HEK293 (cell line): Measurements from ENCODE around the gene LAX1.

Experiments
- CTCF ChIA-PET: fragments of 350-600 bp; formaldehyde crosslinking; extraction: SDS; loops from one replicate; lab custom pipeline; 2021; ENCODE audit warnings: antibody characterized with exemption; lab: Yijun Ruan, JAX
- POLR2A ChIA-PET: fragments of 300-600 bp; formaldehyde crosslinking; extraction: SDS; loops from one replicate; lab custom pipeline; 2020; ENCODE audit warnings: antibody characterized with exemption, inconsistent platforms; lab: Yijun Ruan, JAX
- H3K27ac ChIP-seq: fragments of 200-500 bp; sonication (Bioruptor generic); 2 replicates; pipeline ENCODE4 v1.5.1; 2014; ENCODE audit warnings: low read depth, low read length, control low read depth, inconsistent platforms; ENCODE audit errors: extremely low read depth
- H3K36me3 ChIP-seq, 2 experiments: fragments of 200-500 bp in 1 of 2; sonication (Bioruptor generic) in 1 of 2; 1 replicate in 1 of 2; 2 replicates in 1 of 2; pipeline ENCODE4 v1.5.1; 2014 to 2017; ENCODE audit warnings: inconsistent platforms in 2 of 2, low read length in 2 of 2; ENCODE audit not compliant: control insufficient read depth in 2 of 2, insufficient read depth in 1 of 2
- H3K4me1 ChIP-seq: fragments of 200-500 bp; sonication (Bioruptor generic); 2 replicates; pipeline ENCODE4 v1.5.1; 2014; ENCODE audit warnings: mild to moderate bottlenecking, low read length, inconsistent platforms; ENCODE audit not compliant: control insufficient read depth, insufficient read depth
- H3K4me3 ChIP-seq: 2 replicates; pipeline ENCODE4 v1.5.1; 2011; ENCODE audit warnings: low read depth, mild to moderate bottlenecking, control low read depth, low read length, moderate library complexity
- H3K9me3 ChIP-seq: fragments of 200-500 bp; sonication (Bioruptor generic); 2 replicates; pipeline ENCODE4 v1.5.1; 2014; ENCODE audit warnings: low read depth, low read length, inconsistent platforms; ENCODE audit not compliant: control insufficient read depth, insufficient read depth
- GFI1B ChIP-seq: fragments of 450-650 bp; formaldehyde crosslinking; IDR thresholded peaks from 2 replicates; pipeline ENCODE4 v1.5.1; 2016; ENCODE audit warnings: missing biosample characterization, missing genetic modification characterization
- GLI4 ChIP-seq: fragments of 450-650 bp; formaldehyde crosslinking; IDR thresholded peaks from 2 replicates; pipeline ENCODE4 v1.5.1; 2016; ENCODE audit warnings: missing biosample characterization, missing genetic modification characterization
- GLIS1 ChIP-seq: fragments of 450-650 bp; formaldehyde crosslinking; IDR thresholded peaks from 2 replicates; pipeline ENCODE4 v1.5.1; 2016; ENCODE audit warnings: missing biosample characterization, missing genetic modification characterization
- GLIS2 ChIP-seq: fragments of 450-650 bp; formaldehyde crosslinking; IDR thresholded peaks from 2 replicates; pipeline ENCODE4 v1.5.1; 2016; ENCODE audit warnings: missing biosample characterization, missing genetic modification characterization
- HOXA7 ChIP-seq: sonication (generic); formaldehyde crosslinking; IDR thresholded peaks from 2 replicates; pipeline ENCODE4 v1.8.1; 2022; ENCODE audit warnings: missing genetic modification reagents, borderline replicate concordance
- IKZF3 ChIP-seq: fragments of 450-650 bp; IDR thresholded peaks from 2 replicates; pipeline ENCODE4 v1.5.0; 2018; ENCODE audit warnings: missing biosample characterization, mild to moderate bottlenecking, missing genetic modification characterization, moderate library complexity
- KLF10 ChIP-seq: fragments of 450-650 bp; IDR thresholded peaks from 2 replicates; pipeline ENCODE4 v1.5.1; 2018; ENCODE audit warnings: missing biosample characterization, mild to moderate bottlenecking, missing genetic modification characterization
- MEIS1 ChIP-seq: sonication (generic); formaldehyde crosslinking; IDR thresholded peaks from 2 replicates; pipeline ENCODE4 v1.8.1; 2022; ENCODE audit warnings: missing genetic modification reagents, mild to moderate bottlenecking, borderline replicate concordance
- SCRT1 ChIP-seq: fragments of 450-650 bp; formaldehyde crosslinking; IDR thresholded peaks from 2 replicates; pipeline ENCODE4 v1.5.1; 2016; ENCODE audit warnings: missing biosample characterization, missing genetic modification characterization, borderline replicate concordance
- WT1 ChIP-seq: fragments of 450-650 bp; formaldehyde crosslinking; IDR thresholded peaks from 2 replicates; pipeline ENCODE4 v1.5.1; 2016; ENCODE audit warnings: missing biosample characterization, missing genetic modification characterization
- ZBTB17 ChIP-seq: fragments of 450-650 bp; formaldehyde crosslinking; IDR thresholded peaks from 2 replicates; pipeline ENCODE4 v1.5.1; 2016; ENCODE audit warnings: missing biosample characterization, missing genetic modification characterization
- ZBTB20 ChIP-seq: fragments of 450-650 bp; formaldehyde crosslinking; IDR thresholded peaks from 2 replicates; pipeline ENCODE4 v1.5.1; 2016; ENCODE audit warnings: missing biosample characterization, missing genetic modification characterization
- ZBTB48 ChIP-seq: fragments of 450-650 bp; formaldehyde crosslinking; IDR thresholded peaks from 2 replicates; pipeline ENCODE4 v1.5.1; 2016; ENCODE audit warnings: missing biosample characterization, missing genetic modification characterization
- ZIC2 ChIP-seq: fragments of 450-650 bp; formaldehyde crosslinking; IDR thresholded peaks from 2 replicates; pipeline ENCODE4 v1.5.1; 2016; ENCODE audit warnings: missing biosample characterization, missing genetic modification characterization
- ZNF10 ChIP-seq: fragments of 450-650 bp; formaldehyde crosslinking; IDR thresholded peaks from 2 replicates; pipeline ENCODE4 v1.5.1; 2017; ENCODE audit warnings: missing biosample characterization, missing genetic modification characterization
- ZNF155 ChIP-seq: fragments of 450-650 bp; formaldehyde crosslinking; IDR thresholded peaks from 2 replicates; pipeline ENCODE4 v1.5.1; 2016; ENCODE audit warnings: missing biosample characterization, missing genetic modification characterization
- ZNF19 ChIP-seq: fragments of 450-650 bp; formaldehyde crosslinking; IDR thresholded peaks from 2 replicates; pipeline ENCODE4; 2016; ENCODE audit warnings: missing biosample characterization, missing genetic modification characterization, low read depth
- ZNF2 ChIP-seq: fragments of 450-650 bp; formaldehyde crosslinking; IDR thresholded peaks from 2 replicates; pipeline ENCODE4 v1.5.1; 2016; ENCODE audit warnings: missing biosample characterization, missing genetic modification characterization
- ZNF610 ChIP-seq: fragments of 450-650 bp; formaldehyde crosslinking; IDR thresholded peaks from 2 replicates; pipeline ENCODE4 v1.5.1; 2016; ENCODE audit warnings: missing biosample characterization, missing genetic modification characterization, borderline replicate concordance
- ZNF664 ChIP-seq: fragments of 450-650 bp; formaldehyde crosslinking; IDR thresholded peaks from 2 replicates; pipeline ENCODE4 v1.5.1; 2016; ENCODE audit warnings: missing biosample characterization, missing genetic modification characterization
- ZNF707 ChIP-seq: fragments of 450-650 bp; formaldehyde crosslinking; IDR thresholded peaks from 2 replicates; pipeline ENCODE4 v1.5.1; 2016; ENCODE audit warnings: missing biosample characterization, missing genetic modification characterization
- ZNF747 ChIP-seq: fragments of 450-650 bp; formaldehyde crosslinking; IDR thresholded peaks from 2 replicates; pipeline ENCODE4 v1.5.1; 2016; ENCODE audit warnings: missing biosample characterization, missing genetic modification characterization
- TF ChIP-seq, protein P1 (sequence below): fragments of 450-650 bp; formaldehyde crosslinking; IDR thresholded peaks from 2 replicates; pipeline ENCODE4 v1.5.1; 2017; ENCODE audit warnings: missing biosample characterization, mild to moderate bottlenecking, missing genetic modification characterization, moderate library complexity
- TF ChIP-seq, protein P2 (sequence below): fragments of 450-650 bp; formaldehyde crosslinking; IDR thresholded peaks from 2 replicates; pipeline ENCODE4 v1.5.1; 2017; ENCODE audit warnings: missing biosample characterization, missing genetic modification characterization
- TF ChIP-seq, protein P3 (sequence below): sonication (generic); formaldehyde crosslinking; IDR thresholded peaks from 2 replicates; pipeline ENCODE4 v1.8.1; 2022; ENCODE audit warnings: mild to moderate bottlenecking, moderate library complexity, missing genetic modification reagents
- TF ChIP-seq, protein P4 (sequence below): fragments of 450-650 bp; formaldehyde crosslinking; IDR thresholded peaks from 2 replicates; pipeline ENCODE4 v1.5.1; 2016; ENCODE audit warnings: missing biosample characterization, missing genetic modification characterization

LAX1 gene

DNA sequence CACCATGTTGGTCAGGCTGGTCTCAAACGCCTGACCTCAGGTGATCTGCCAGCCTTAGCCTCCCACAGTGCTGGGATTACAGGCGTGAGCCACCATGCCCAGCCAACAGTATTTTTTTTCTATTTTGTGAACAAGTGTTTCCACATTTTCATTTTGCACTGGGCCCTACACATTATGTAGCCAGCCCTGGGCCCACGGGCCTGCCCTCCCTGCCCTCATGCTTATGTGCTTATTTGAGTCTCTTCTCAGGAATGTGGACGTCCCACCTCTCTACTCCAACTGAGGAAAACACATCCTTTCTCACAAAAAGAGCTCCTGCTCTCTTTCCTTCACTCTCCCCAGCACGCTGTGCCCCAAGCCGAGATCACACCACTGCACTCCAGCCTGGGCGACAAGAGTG lies 17.0 kb downstream of the LAX1 start:
- CTCF ChIA-PET = no interaction called here
- no peak overlapping the region for H3K27ac ChIP-seq
- no peak overlapping the region for H3K4me3 ChIP-seq
- TF ChIP-seq ZBTB48 (no peak), ZNF10 (tag by site-specific recombination) (no peak), GFI1B (no peak), HOXA7 (CRISPR knock-in tag) (no peak), IKZF3 (tag by site-specific recombination) (no peak), ZNF19 (tag by site-specific recombination) (no peak), ZIC2 (tag by site-specific recombination) (no peak)
- TF ChIP-seq, all 188 proteins: peak for 0
- Histone ChIP-seq H3K36me3 (no peaks in the 10 kb centered on the region), H3K4me1 (no peaks in the 10 kb centered on the region), H3K9me3 (no peaks in the 10 kb centered on the region)
- POLR2A ChIA-PET = no interaction called here

DNA sequence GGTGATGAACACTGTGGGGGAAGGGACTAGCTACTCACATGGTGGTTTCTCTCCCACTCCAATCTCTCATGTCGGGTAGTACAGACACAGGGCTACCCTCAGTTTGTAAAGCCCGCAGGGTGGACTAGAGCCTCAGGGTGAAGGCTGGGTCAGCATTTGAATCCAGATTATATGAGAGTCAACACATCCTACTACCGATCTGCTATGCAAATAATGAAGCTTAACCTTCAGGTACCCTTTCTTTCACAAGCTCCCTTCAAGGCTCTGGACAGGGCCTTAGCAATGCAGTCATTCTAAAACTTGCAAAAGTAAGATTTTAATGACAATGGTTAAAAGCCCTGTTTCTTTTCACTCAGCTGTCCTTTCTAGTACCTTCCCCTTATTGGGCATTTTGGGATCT lies 25.0 kb downstream of the LAX1 start:
- POLR2A ChIA-PET = no interaction called here
- CTCF ChIA-PET = no interaction called here
- TF ChIP-seq MEIS1 (CRISPR knock-in tag) (no peak), ZBTB17 (tag by site-specific recombination) (no peak), ZNF2 (no peak), ZNF707 (tag by site-specific recombination) (no peak)
- TF ChIP-seq, protein P1, sequence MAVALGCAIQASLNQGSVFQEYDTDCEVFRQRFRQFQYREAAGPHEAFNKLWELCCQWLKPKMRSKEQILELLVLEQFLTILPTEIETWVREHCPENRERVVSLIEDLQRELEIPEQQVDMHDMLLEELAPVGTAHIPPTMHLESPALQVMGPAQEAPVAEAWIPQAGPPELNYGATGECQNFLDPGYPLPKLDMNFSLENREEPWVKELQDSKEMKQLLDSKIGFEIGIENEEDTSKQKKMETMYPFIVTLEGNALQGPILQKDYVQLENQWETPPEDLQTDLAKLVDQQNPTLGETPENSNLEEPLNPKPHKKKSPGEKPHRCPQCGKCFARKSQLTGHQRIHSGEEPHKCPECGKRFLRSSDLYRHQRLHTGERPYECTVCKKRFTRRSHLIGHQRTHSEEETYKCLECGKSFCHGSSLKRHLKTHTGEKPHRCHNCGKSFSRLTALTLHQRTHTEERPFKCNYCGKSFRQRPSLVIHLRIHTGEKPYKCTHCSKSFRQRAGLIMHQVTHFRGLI (tag by site-specific recombination) = no peak
- TF ChIP-seq, protein P2, sequence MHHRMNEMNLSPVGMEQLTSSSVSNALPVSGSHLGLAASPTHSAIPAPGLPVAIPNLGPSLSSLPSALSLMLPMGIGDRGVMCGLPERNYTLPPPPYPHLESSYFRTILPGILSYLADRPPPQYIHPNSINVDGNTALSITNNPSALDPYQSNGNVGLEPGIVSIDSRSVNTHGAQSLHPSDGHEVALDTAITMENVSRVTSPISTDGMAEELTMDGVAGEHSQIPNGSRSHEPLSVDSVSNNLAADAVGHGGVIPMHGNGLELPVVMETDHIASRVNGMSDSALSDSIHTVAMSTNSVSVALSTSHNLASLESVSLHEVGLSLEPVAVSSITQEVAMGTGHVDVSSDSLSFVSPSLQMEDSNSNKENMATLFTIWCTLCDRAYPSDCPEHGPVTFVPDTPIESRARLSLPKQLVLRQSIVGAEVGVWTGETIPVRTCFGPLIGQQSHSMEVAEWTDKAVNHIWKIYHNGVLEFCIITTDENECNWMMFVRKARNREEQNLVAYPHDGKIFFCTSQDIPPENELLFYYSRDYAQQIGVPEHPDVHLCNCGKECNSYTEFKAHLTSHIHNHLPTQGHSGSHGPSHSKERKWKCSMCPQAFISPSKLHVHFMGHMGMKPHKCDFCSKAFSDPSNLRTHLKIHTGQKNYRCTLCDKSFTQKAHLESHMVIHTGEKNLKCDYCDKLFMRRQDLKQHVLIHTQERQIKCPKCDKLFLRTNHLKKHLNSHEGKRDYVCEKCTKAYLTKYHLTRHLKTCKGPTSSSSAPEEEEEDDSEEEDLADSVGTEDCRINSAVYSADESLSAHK (tag by site-specific recombination) = no peak
- H3K27ac ChIP-seq = no peak overlapping the region
- H3K9me3 ChIP-seq = no peaks in the 10 kb centered on the region
- H3K36me3 ChIP-seq = no peaks in the 10 kb centered on the region
- H3K4me1 ChIP-seq = no peaks in the 10 kb centered on the region
- no peak overlapping the region for H3K4me3 ChIP-seq

DNA sequence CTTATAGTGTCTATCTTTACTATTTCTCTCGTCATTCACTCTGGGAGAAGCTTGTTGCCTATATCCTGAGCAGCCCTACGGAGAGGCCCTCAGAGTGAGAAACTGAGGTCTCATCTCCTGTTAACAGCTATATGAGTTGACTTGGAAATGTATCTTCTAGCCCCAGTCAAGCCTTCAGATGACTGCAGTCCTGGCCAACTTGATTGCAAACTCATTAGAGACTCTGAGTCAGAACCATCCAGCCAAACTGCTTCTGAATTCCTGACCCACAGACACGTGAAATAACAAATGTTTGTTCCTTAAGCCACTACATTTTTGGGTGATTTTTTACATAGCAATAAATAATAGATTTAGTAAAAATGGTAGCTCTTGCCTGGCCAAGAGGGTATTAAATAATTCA lies 26.5 kb downstream of the LAX1 start:
- Histone ChIP-seq H3K27ac (no peak overlapping the region), H3K36me3 (peaks cover 0 to 1% of the 10 kb centered on the region in 2 experiments; a peak in 1 of 3 replicates), H3K4me1 (no peaks in the 10 kb centered on the region), H3K4me3 (no peak overlapping the region), H3K9me3 (no peaks in the 10 kb centered on the region)
- POLR2A ChIA-PET = no interaction called here
- TF ChIP-seq SCRT1 = no peak
- TF ChIP-seq ZNF747 (tag by site-specific recombination) = no peak
- TF ChIP-seq ZNF610 = no peak
- CTCF ChIA-PET = interaction anchor here (0.6 kb wide), 2 partner anchors 579 to 880 kb away, joined by 4 read pairs; no protein-coding TSS in a partner anchor

DNA sequence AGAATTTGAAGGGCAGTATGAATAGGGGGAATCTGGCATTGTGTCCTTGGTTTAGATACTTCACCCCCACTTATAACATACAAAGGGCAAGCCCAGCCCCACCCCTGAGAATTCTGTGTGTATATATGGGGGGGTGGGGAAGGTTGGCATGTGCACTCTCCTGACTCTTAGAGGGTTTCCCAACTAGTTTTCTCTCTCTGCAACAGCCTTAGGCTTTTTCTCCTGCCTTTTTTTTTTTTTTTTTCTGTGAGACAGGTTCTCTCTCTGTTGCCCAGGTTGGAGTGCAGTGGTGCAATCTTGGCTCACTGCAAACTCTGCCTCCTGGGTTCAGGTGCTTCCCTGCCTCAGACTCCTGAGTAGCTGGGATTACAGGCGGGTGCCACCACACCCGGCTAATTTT lies 27.5 kb downstream of the LAX1 start:
- ChIA-PET CTCF (interaction anchor here (0.7 kb wide), 1 partner anchor 203 kb away, joined by 3 read pairs; no protein-coding TSS in a partner anchor), POLR2A (no interaction called here)
- peaks cover 0 to 11% of the 10 kb centered on the region in 2 experiments; a peak in 1 of 3 replicates for H3K36me3 ChIP-seq
- H3K27ac ChIP-seq = no peak overlapping the region
- H3K4me1 ChIP-seq = 0 out of 2 replicates have a peak, but pooled peaks cover 2% of the 10 kb centered on the region
- H3K4me3 ChIP-seq = no peak overlapping the region
- no peaks in the 10 kb centered on the region for H3K9me3 ChIP-seq
- TF ChIP-seq ZBTB20 (tag by site-specific recombination) (no peak), ZNF664 (tag by site-specific recombination) (no peak), ZNF155 (tag by site-specific recombination) (no peak), GLIS1 (tag by site-specific recombination) (no peak), GLI4 (no peak), WT1 (tag by site-specific recombination) (no peak), KLF10 (tag by site-specific recombination) (no peak), GLIS2 (tag by site-specific recombination) (no peak)
- TF ChIP-seq, protein P3, sequence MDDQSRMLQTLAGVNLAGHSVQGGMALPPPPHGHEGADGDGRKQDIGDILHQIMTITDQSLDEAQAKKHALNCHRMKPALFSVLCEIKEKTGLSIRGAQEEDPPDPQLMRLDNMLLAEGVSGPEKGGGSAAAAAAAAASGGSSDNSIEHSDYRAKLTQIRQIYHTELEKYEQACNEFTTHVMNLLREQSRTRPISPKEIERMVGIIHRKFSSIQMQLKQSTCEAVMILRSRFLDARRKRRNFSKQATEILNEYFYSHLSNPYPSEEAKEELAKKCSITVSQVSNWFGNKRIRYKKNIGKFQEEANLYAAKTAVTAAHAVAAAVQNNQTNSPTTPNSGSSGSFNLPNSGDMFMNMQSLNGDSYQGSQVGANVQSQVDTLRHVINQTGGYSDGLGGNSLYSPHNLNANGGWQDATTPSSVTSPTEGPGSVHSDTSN (CRISPR knock-in tag) = no peak
- TF ChIP-seq, protein P4, sequence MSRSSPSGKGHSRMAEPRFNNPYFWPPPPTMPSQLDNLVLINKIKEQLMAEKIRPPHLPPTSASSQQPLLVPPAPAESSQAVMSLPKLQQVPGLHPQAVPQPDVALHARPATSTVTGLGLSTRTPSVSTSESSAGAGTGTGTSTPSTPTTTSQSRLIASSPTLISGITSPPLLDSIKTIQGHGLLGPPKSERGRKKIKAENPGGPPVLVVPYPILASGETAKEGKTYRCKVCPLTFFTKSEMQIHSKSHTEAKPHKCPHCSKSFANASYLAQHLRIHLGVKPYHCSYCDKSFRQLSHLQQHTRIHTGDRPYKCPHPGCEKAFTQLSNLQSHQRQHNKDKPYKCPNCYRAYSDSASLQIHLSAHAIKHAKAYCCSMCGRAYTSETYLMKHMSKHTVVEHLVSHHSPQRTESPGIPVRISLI = no peak
